Activated T-cell treated with anti-CD3 and anti-CD28 coated beads for 24 hours (primary cell): ENCODE measurements around the gene AFF1.

Experiments used
- DNase-seq: peaks from one replicate; pipeline ENCODE4 v3.0.0-alpha.2; 2020; ENCODE audit warnings: low read depth

Gene AFF1

DNA sequence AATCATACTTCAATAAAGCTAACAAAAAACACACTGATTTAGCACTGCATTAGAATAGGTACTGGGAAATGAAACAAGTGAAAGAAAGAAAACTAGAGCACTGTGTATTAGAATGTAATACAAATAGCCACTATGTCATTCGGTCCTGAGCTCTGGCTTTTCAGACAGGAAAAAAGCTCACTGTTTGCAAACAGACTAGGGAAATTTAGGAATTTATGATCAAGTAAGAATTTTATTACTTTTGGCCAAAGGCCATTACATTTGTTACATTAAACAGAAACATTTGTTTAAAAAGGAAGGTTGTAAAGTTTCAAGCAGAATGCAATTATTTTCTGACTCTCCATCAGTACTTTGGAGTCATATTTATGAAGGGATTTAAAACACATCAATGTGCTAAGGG, 216.9 kb downstream of the AFF1 start:
- DNase-seq: no peak

DNA sequence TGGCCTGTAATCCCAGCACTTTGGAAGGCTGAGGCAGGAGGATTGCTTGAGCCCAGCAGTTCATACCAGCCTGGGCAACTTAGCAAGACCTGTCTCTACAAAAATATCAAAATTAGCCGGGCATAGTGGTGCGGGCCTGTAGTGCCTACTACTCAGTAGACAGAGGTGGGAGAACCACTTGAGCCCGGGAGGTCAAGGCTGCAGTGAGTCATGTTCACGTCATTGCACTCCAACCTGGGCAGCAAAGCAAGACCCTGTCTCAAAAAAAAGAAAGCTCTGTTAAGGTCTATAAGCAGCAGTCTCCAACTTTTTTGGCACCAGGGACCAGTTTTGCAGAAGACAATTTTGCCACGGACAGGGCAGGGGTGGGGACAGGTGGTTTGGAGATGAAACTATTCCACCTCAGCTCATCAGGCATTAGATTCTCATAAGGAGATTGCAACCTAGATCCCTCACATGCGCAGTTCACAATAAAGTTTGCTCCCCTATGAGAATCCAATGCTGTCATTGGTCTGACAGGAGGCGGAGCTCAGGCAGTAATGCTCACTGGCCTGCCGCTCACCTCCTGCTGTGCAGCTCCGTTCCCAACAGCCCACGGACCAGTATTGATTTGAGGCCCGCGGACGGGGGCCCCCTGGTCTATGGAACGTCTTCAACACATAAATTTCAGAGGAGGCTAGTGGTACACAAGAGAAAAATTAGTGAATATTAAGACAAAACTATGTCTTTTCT, 217.7 kb downstream of the AFF1 start:
- no peak for DNase-seq

DNA sequence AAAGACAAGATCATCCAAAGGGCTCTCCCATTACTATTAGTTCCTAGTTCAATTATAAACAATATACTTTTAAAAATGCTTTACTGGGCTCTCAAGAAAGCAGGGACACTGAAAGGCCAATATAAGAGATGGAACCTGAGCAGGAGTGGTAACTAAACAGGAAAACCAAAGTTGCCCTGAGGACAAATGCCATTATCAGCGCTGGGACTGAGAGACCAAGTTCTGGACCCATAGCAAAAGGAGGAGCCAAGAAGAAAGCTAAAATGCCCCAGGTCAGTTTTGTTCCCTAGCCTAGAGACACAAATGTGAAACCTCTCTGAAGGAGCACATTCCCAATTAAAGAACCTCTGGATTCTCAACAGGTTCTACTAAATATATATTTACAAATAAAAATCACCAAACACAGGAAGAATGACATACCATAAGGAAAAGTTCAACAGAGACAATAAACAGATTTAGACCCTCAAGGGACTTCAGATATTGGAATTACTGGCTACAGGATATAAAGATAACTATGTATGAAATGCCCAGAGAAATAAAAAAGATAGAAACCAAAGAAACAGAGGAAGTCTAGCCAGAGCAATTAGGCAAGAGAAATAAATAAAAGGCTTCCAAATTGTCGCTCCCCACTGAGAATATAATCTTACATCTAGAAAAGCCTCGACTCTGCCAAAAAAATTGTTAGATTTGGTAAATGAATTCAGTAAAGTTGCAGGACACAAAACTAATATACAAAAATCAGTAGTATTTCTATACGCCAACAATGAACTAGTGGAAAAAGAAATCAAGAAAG, 218.5 kb downstream of the AFF1 start:
- no peak for DNase-seq

DNA sequence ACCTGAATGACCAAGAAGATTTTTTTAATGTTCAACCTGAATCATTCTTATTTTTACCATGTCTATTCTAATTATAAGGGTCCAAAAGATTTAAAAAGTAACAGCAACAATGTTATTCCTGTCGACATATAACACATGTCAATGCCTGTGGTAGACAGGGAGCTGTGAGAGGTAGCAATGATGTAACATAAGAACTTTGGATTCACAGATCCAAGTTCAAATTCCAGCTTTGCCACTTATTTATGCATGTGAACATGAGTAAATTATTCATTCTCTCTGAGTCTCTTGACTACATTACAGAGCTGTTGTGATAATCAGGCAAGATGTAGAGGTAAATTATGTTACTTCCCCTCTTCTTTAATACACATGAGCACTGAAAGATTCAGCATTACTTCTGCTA, 231.1 kb downstream of the AFF1 start:
- no peak for DNase-seq

DNA sequence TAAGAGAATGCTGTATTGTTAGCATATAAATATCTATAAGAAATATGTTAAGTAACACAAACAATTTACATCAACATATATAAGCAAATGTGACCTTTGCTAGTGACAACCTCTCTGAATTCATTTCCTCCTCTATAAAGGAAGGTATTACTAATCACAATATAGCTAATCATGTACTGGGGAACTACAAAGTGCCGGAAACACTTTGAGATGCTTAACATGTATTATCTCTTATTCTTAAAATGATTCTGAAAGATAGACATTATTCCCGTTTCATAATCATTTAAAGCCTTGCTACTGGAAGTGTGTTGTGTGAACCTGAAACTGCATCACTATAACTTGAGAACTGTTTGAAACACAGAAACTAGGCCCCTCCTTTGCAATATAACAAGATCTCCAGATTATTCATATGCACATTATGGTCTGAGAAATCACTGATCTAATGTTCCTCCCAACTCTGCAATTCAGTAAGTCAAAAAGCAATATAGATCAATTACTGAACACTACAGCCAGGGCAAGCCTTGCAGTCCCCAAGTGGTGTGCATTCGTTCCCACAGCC, 231.6 kb downstream of the AFF1 start:
- DNase-seq: no peak

DNA sequence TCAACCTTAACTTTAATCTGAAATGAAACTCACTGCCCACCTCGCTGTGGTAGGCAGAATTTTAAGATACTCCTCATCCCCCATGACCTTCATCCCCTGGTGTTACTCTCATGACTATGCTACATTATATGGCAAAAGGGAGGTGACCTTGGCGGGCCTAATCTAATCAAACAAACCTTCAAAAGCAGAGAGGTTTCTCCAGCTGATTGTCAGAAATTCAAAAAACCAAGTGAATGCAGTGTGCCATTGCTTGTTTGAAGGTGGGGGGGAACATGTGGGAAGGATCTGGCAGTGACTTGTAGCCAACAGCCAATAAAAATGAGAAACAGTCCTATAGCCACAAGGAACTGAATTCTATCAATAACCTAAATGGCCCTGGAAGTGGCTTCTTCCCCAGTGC, 237.1 kb downstream of the AFF1 start:
- no peak for DNase-seq

DNA sequence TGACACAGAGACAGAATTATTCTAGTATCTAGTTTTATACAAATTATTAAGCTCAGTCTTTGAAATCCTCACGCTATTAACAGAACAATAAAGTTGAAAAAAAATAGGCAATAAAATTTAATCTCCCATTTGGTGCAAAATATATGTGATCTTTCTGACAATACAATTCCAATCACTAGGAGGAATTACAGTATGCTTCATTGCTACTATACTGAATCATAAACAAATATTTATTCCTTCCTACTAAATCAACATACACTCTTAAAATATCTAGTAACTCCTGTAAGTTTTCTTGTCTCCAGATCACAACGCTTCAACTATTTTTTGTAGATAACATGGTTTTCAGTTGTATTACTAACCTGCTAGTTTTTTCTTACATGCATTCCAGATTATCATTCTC, 239.9 kb downstream of the AFF1 start:
- no peak for DNase-seq

DNA sequence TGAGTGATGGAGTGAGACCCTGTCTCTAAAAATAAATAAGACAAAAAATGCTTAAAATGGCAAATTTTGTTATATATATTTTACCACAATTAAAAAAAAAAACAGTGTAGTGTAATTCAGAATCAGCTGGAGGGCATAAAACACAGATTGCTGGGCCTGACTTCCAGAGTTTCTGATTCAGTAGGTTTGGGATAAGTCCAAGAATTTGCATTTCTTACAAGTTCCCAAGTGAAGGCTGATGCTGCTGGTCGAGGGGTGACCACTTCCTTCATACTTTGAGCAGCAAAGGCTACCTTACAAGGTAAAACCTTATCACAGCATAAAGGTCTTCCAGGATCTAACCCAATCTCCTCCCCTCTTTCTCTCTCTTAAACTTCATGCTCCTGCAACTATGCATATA, 244.9 kb downstream of the AFF1 start:
- no peak for DNase-seq

DNA sequence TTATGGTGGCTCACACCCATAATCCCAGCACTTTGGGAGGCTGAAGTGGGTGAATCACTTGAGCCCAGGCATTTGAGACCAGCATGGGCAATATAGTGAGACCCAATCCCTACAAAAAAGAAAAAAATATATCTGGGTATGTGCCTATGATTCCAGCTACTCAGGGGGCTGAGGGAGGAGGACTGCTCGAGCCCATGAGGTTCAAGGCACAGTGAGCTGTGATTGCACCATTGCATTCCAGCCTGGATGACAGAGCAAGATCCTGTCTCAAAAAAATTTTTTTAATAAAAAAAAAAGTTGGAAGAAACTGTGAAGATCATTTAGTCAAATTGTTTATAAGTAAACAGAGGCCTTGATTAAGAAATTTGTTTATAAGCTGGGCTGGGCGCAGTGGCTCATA, 246.0 kb downstream of the AFF1 start:
- no peak for DNase-seq

DNA sequence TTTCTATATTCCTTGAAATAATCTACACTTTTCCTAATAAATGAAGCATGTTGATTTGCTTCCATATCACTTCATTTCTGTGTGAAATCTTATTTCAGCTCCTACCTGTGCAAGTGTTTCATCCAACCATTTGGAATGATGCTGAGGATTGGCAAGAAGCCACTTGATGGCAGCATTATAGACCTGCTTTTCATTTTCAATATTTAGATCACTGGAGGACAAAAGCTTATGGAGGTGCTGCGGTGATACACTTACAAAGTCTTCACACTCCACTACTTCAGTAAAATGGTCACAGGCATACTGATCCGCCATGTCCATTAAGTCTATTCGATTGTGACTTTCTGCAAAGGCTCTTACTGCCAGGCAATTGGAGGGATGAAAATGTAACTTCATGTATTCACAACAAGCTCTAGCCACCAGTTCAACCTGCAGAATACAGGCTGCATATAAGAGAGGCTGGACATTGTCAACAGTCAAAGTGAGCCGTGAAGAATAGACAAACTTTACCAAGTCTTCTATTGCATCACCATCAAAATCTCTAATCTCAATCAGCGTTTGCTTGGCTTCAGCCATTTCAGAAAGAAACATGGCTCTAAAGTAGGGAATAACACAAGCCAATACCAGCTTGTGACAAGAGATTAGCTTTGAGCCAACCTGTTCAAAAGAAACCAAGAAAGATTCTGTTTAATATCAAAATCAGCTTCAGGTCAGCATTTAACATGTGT, 250.5 kb downstream of the AFF1 start:
- no peak for DNase-seq

DNA sequence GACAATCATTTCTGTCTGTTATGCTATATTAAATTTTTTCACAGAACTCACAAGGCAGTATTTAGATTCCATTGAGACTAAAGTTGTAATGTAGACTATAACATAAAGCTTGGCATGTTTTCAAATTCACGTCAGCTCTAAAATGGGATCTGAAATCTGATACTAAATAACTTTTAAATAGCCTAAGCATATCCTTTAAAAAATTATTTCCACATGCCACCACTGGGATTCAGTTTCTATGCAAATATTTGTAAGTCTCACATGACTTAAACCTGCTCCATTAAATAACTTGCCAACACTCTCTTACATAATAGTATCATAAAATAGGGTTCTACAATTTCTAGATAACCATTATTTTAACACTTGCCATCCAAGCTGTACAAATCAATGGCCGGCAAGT, 253.2 kb downstream of the AFF1 start:
- no peak for DNase-seq

DNA sequence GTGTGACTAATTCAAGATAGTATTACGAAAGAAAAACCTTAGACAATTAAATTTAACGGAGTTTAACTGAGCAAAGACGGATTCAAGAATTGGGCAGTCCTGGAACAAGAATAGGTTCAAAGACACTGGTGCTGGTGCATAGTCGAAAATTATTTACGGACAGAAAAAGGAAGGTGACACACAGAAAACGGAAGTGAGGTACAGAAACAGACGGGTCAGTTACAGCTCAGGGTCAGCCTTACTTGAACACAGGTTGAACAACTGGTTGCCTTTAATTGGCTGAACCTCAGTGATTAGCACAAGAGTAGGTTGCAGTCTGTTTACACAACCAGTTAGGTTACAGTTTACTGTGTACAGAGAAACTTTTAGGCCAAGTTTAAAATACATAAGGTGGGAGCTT, 254.1 kb downstream of the AFF1 start:
- no peak for DNase-seq
